Naive thymus-derived CD4-positive, alpha-beta T cell (primary cell): ENCODE results near the gene RAB1B. TPM values are rescaled to one million over a fixed set of nuclear protein-coding genes. Genes with fewer than 3 reads are reported as not detected.
A peak's percentile ranks its signal among the peaks of the same experiment; 100 is the strongest.

Experiments used
- ATAC-seq: fragments of 150-1000 bp; cut with Tn5 transposase; 2 replicates; pipeline ENCODE4 v1.10.0; 2021; ENCODE audit warnings: mild to moderate bottlenecking, moderate library complexity
- CTCF ChIA-PET: fragments of 350-600 bp; sonication (Branson Sonifier 250); formaldehyde crosslinking; loops from one replicate; lab custom pipeline; 2021; ENCODE audit warnings: antibody characterized with exemption; lab: Charles Lee
- POLR2A ChIA-PET: fragments of 350-600 bp; sonication (Branson Sonifier 250); formaldehyde crosslinking; loops from one replicate; lab custom pipeline; 2021; ENCODE audit warnings: antibody characterized with exemption, inconsistent platforms; lab: Charles Lee
- DNase-seq, 9 donors: peaks; one replicate each; pipeline versions ENCODE4 v3.0.0 to v3.0.0-alpha.2; 2020 to 2022; ENCODE audit warnings: mixed read lengths in 1 of 9
- H3K27ac ChIP-seq: one replicate; pipeline ENCODE4 v1.7.0; 2013; ENCODE audit warnings: mild to moderate bottlenecking, low read depth, low read length, moderate library complexity
- H3K27me3 ChIP-seq, 2 donors: one replicate each; pipeline ENCODE4 v1.7.0; 2013; ENCODE audit warnings: low read length in 2 of 2, mild to moderate bottlenecking in 2 of 2, moderate library complexity in 2 of 2; ENCODE audit not compliant: control insufficient read depth in 2 of 2, insufficient read depth in 2 of 2
- H3K36me3 ChIP-seq, 3 experiments: 1 replicate in 2 of 3; 2 replicates in 1 of 3; pipeline ENCODE4 v1.7.0; 2013; ENCODE audit warnings: low read length in 3 of 3, mild to moderate bottlenecking in 3 of 3, moderate library complexity in 1 of 3; ENCODE audit not compliant: insufficient read depth in 3 of 3, control insufficient read depth in 2 of 3
- H3K4me1 ChIP-seq, 2 donors: one replicate each; pipeline ENCODE4 v1.7.0; 2013; ENCODE audit warnings: low read length in 2 of 2, mild to moderate bottlenecking in 2 of 2, moderate library complexity in 1 of 2; ENCODE audit not compliant: control insufficient read depth in 2 of 2, insufficient read depth in 2 of 2
- H3K4me3 ChIP-seq: 2 replicates; pipeline ENCODE4 v1.7.0; 2013; ENCODE audit warnings: mild to moderate bottlenecking, low read length
- H3K9me3 ChIP-seq, 3 experiments: 1 replicate in 2 of 3; 2 replicates in 1 of 3; pipeline ENCODE4 v1.7.0; 2013; ENCODE audit warnings: low read length in 3 of 3; ENCODE audit not compliant: control insufficient read depth in 2 of 3
- H3K27ac Mint-ChIP-seq, 9 donors: one replicate each; pipeline ENCODE4 v1.8.0; 2020 to 2022; ENCODE audit warnings: mixed read lengths in 9 of 9, mild to moderate bottlenecking in 8 of 9, moderate library complexity in 5 of 9, inconsistent platforms in 2 of 9
- H3K27me3 Mint-ChIP-seq, 5 donors: one replicate each; pipeline ENCODE4 v1.8.0; 2021 to 2022; ENCODE audit warnings: mixed read lengths in 5 of 5, mild to moderate bottlenecking in 1 of 5
- H3K36me3 Mint-ChIP-seq, 5 donors: one replicate each; pipeline ENCODE4 v1.8.0; 2020 to 2022; ENCODE audit warnings: mixed read lengths in 5 of 5, mild to moderate bottlenecking in 3 of 5, inconsistent platforms in 1 of 5
- H3K4me1 Mint-ChIP-seq, 7 donors: one replicate each; pipeline ENCODE4 v1.8.0; 2020 to 2022; ENCODE audit warnings: mixed read lengths in 7 of 7, mild to moderate bottlenecking in 3 of 7, inconsistent platforms in 1 of 7
- H3K4me3 Mint-ChIP-seq, 10 donors: one replicate each; pipeline ENCODE4 v1.8.0; 2020 to 2022; ENCODE audit warnings: mild to moderate bottlenecking in 10 of 10, mixed read lengths in 10 of 10, moderate library complexity in 6 of 10, inconsistent platforms in 2 of 10
- H3K9me3 Mint-ChIP-seq, 11 donors: one replicate each; pipeline ENCODE4 v1.8.0; 2020 to 2022; ENCODE audit warnings: mixed read lengths in 11 of 11, mild to moderate bottlenecking in 4 of 11, inconsistent platforms in 1 of 11, moderate library complexity in 1 of 11
- intact Hi-C, 2 donors: fragments of 100-400 bp; cut with micrococcal nuclease; formaldehyde crosslinking; loops; one replicate each; pipeline ENCODE4 v1.15.1; 2023
- polyA plus RNA-seq, 2 donors: library from polyadenylated mRNA; unstranded; fragments of 300-500 nt; fragmentation: Illumina TruSeq; gene quantifications; one replicate each; pipeline ENCODE4 v1.2.3, GENCODE V29; 2021
- total RNA-seq, 6 experiments: library from RNA in 5 of 6; stranded (reverse) in 5 of 6; gene quantifications; 1 replicate in 5 of 6; 2 replicates in 1 of 6; pipeline ENCODE4 v1.2.3 and lab custom pipeline; 2021 to 2026

The RAB1B gene
- total and polyA plus RNA-seq, 7 experiments from 2014 or later: 11.3 to 151 (median 64.8) TPM

GRCh38 chr11:66240781-66241136 is 27.7 kb upstream of the RAB1B start:
- no peaks in the 10 kb centered on the region for H3K9me3 Mint-ChIP-seq
- POLR2A ChIA-PET: interaction anchor here (0.9 to 1.3 kb wide), 2 partner anchors 15 to 20 kb away, joined by 3 to 4 read pairs; no protein-coding TSS in a partner anchor
- DNase-seq (no peak), ATAC-seq (no peak)
- intact Hi-C loops: no loop called here
- Histone ChIP-seq H3K4me1 (no peaks in the 10 kb centered on the region), H3K27ac (peak overlapping the region; percentile 35), H3K36me3 (peaks cover 11 to 89% (median 36%) of the 10 kb centered on the region in 3 experiments), H3K9me3 (no peaks in the 10 kb centered on the region), H3K4me3 (no peak overlapping the region), H3K27me3 (no peaks in the 10 kb centered on the region)
- H3K4me1 Mint-ChIP-seq: peaks cover 0 to 14% (median 5%) of the 10 kb centered on the region in 7 donors
- H3K27me3 Mint-ChIP-seq: no peaks in the 10 kb centered on the region
- peak overlapping the region in 1 of 10 donors; percentile 40 for H3K4me3 Mint-ChIP-seq
- peak overlapping the region in 6 of 9 donors; percentile 55 to 83 (median 68) for H3K27ac Mint-ChIP-seq
- H3K36me3 Mint-ChIP-seq: peaks cover 2 to 34% (median 10%) of the 10 kb centered on the region in 5 donors
- CTCF ChIA-PET: interaction anchor here (1.2 kb wide), 1 partner anchor 18 kb away, joined by 3 read pairs; no protein-coding TSS in a partner anchor

- Histone ChIP-seq H3K4me1 (no peaks in the 10 kb centered on the region), H3K4me3 (no peak overlapping the region), H3K27ac (peak overlapping the region; percentile 41), H3K9me3 (no peaks in the 10 kb centered on the region), H3K27me3 (no peaks in the 10 kb centered on the region), H3K36me3 (peaks cover 11 to 93% (median 36%) of the 10 kb centered on the region in 3 experiments)
- H3K4me1 Mint-ChIP-seq: peaks cover 0 to 18% (median 5%) of the 10 kb centered on the region in 7 donors
- H3K36me3 Mint-ChIP-seq: peaks cover 0 to 31% (median 8%) of the 10 kb centered on the region in 5 donors
- ChIA-PET CTCF (interaction anchor here (0.6 kb wide), 1 partner anchor 1125 kb away, joined by 3 read pairs; the partner anchor contains the start of gene ZNHIT2), POLR2A (interaction anchor here (1.3 kb wide), 1 partner anchor 17 kb away, joined by 3 read pairs; no protein-coding TSS in a partner anchor)
- ATAC-seq (no peak), DNase-seq (no peak)
- intact Hi-C loops: no loop called here
- peak overlapping the region in 6 of 9 donors; percentile 48 to 78 (median 64) for H3K27ac Mint-ChIP-seq
- H3K27me3 Mint-ChIP-seq: no peaks in the 10 kb centered on the region
- peaks cover 0 to 1% (median 0%) of the 10 kb centered on the region in 11 donors for H3K9me3 Mint-ChIP-seq
- peak overlapping the region in 1 of 10 donors; percentile 31 for H3K4me3 Mint-ChIP-seq
Measured at GRCh38 chr11:66242095-66242765, 26.2 kb upstream of the RAB1B start.

GRCh38 chr11:66243782-66244535 is 24.5 kb upstream of the RAB1B start:
- Mint-ChIP-seq H3K9me3 (peaks cover 0 to 1% (median 0%) of the 10 kb centered on the region in 11 donors), H3K36me3 (peaks cover 0 to 28% (median 8%) of the 10 kb centered on the region in 5 donors), H3K4me1 (peaks cover 0 to 18% (median 4%) of the 10 kb centered on the region in 7 donors), H3K27me3 (no peaks in the 10 kb centered on the region), H3K27ac (peak overlapping the region in 7 of 9 donors; percentile 22 to 78 (median 55)), H3K4me3 (peak overlapping the region in 2 of 10 donors; percentile 25 to 39)
- Histone ChIP-seq H3K4me3 (no peak overlapping the region), H3K4me1 (no peaks in the 10 kb centered on the region), H3K9me3 (no peaks in the 10 kb centered on the region), H3K27me3 (no peaks in the 10 kb centered on the region), H3K36me3 (peaks cover 11 to 83% (median 23%) of the 10 kb centered on the region in 3 experiments), H3K27ac (peak overlapping the region; percentile 36)
- intact Hi-C loops: no loop called here
- ChIA-PET CTCF (no interaction called here), POLR2A (interaction anchor here (0.8 kb wide), 1 partner anchor 9 kb away, joined by 4 read pairs; no protein-coding TSS in a partner anchor)
- no peak for ATAC-seq
- DNase-seq: no peak

GRCh38 chr11:66247295-66247694 is 21.1 kb upstream of the RAB1B start:
- Mint-ChIP-seq H3K27ac (peak overlapping the region in 7 of 9 donors; percentile 1 to 84 (median 64)), H3K4me1 (peaks cover 0 to 11% (median 9%) of the 10 kb centered on the region in 7 donors), H3K27me3 (no peaks in the 10 kb centered on the region), H3K9me3 (peaks cover 0 to 3% (median 0%) of the 10 kb centered on the region in 11 donors), H3K4me3 (peak overlapping the region in 1 of 10 donors; percentile 29), H3K36me3 (peaks cover 0 to 17% (median 5%) of the 10 kb centered on the region in 5 donors)
- Histone ChIP-seq H3K27me3 (no peaks in the 10 kb centered on the region), H3K36me3 (peaks cover 0 to 58% (median 7%) of the 10 kb centered on the region in 3 experiments), H3K27ac (no peak overlapping the region), H3K9me3 (no peaks in the 10 kb centered on the region), H3K4me3 (no peak overlapping the region), H3K4me1 (no peaks in the 10 kb centered on the region)
- POLR2A ChIA-PET: interaction anchor here (0.6 kb wide), 1 partner anchor 87 kb away, joined by 6 read pairs; no protein-coding TSS in a partner anchor
- intact Hi-C loops: no loop called here
- CTCF ChIA-PET: interaction anchor here (0.5 to 0.7 kb wide), 2 partner anchors 8 to 158 kb away, joined by 3 to 5 read pairs; no protein-coding TSS in a partner anchor
- ATAC-seq (no peak), DNase-seq (no peak)

GRCh38 chr11:66247801-66248200 is 20.6 kb upstream of the RAB1B start:
- peak overlapping the region in 6 of 9 donors; percentile 1 to 78 (median 60) for H3K27ac Mint-ChIP-seq
- peaks cover 0 to 11% (median 9%) of the 10 kb centered on the region in 7 donors for H3K4me1 Mint-ChIP-seq
- H3K9me3 Mint-ChIP-seq: peaks cover 0 to 3% (median 0%) of the 10 kb centered on the region in 11 donors
- no peak overlapping the region for H3K27ac ChIP-seq
- H3K36me3 Mint-ChIP-seq: peaks cover 0 to 17% (median 5%) of the 10 kb centered on the region in 5 donors
- H3K4me3 Mint-ChIP-seq: peak overlapping the region in 1 of 10 donors; percentile 29
- DNase-seq: no peak
- CTCF ChIA-PET: no interaction called here
- H3K4me3 ChIP-seq: no peak overlapping the region
- ATAC-seq: no peak
- peaks cover 0 to 53% (median 4%) of the 10 kb centered on the region in 3 experiments for H3K36me3 ChIP-seq
- H3K27me3 Mint-ChIP-seq: no peaks in the 10 kb centered on the region
- no peaks in the 10 kb centered on the region for H3K27me3 ChIP-seq
- no peaks in the 10 kb centered on the region for H3K4me1 ChIP-seq
- no peaks in the 10 kb centered on the region for H3K9me3 ChIP-seq
- POLR2A ChIA-PET: no interaction called here
- intact Hi-C loops: no loop called here

GRCh38 chr11:66248903-66249302 is 19.5 kb upstream of the RAB1B start:
- Mint-ChIP-seq H3K27me3 (no peaks in the 10 kb centered on the region), H3K4me1 (peaks cover 0 to 17% (median 14%) of the 10 kb centered on the region in 7 donors), H3K27ac (peak overlapping the region in 8 of 9 donors; percentile 11 to 77 (median 62)), H3K9me3 (peaks cover 0 to 5% (median 0%) of the 10 kb centered on the region in 11 donors), H3K36me3 (peaks cover 0 to 14% (median 5%) of the 10 kb centered on the region in 5 donors), H3K4me3 (no peak overlapping the region)
- ChIA-PET POLR2A (no interaction called here), CTCF (no interaction called here)
- Histone ChIP-seq H3K4me3 (no peak overlapping the region), H3K36me3 (peaks cover 0 to 42% (median 4%) of the 10 kb centered on the region in 3 experiments), H3K4me1 (no peaks in the 10 kb centered on the region), H3K27ac (no peak overlapping the region), H3K9me3 (no peaks in the 10 kb centered on the region), H3K27me3 (no peaks in the 10 kb centered on the region)
- DNase-seq (no peak), ATAC-seq (no peak)
- intact Hi-C loops: no loop called here
